GM12878 (cell line): ENCODE data around the gene ANK2. TPM values are rescaled to one million over a fixed set of nuclear protein-coding genes. Genes with fewer than 3 reads are reported as not detected.

Source experiments
- ATAC-seq: fragments of 200-7000 bp; cut with Tn5 transposase; 3 replicates; pipeline ENCODE4 v1.9.1; 2020; ENCODE audit warnings: mild to moderate bottlenecking, moderate library complexity
- BruUV-seq: library from RNA; stranded (reverse); fragments of 400-500 nt; replicated peaks from 2 replicates; lab custom pipeline; 2021; lab: Mats Ljungman, UMichigan
- CTCF ChIA-PET: fragments of 300-600 bp; sonication (Branson Sonifier 250); formaldehyde crosslinking; extraction: SDS; loops from one replicate; lab custom pipeline; 2021; ENCODE audit warnings: inconsistent platforms; lab: Yijun Ruan, JAX
- POLR2A ChIA-PET: fragments of 350-600 bp; formaldehyde crosslinking; extraction: SDS; loops from one replicate; lab custom pipeline; 2021; ENCODE audit warnings: inconsistent platforms; lab: Charles Lee
- RAD21 ChIA-PET: fragments of 300-600 bp; sonication (Branson Sonifier 250); formaldehyde crosslinking; loops from one replicate; lab custom pipeline; 2023; ENCODE audit warnings: antibody characterized with exemption; ENCODE audit not compliant: unreplicated experiment; lab: Charles Lee
- SMC1A ChIA-PET: fragments of 300-600 bp; sonication (Branson Sonifier 250); formaldehyde crosslinking; loops from one replicate; lab custom pipeline; 2023; ENCODE audit not compliant: unreplicated experiment, uncharacterized antibody; lab: Charles Lee
- DNase-seq: peaks from one replicate; pipeline ENCODE4 v3.0.0-alpha.2; 2011; ENCODE audit warnings: low read depth, low spot score
- FAIRE-seq: peaks from 3 replicates; lab custom pipeline; 2011; peaks lifted over from hg19 to GRCh38; lab: Jason Lieb, UNC
- H2AFZ ChIP-seq: 2 replicates; pipeline ENCODE4 v1.6.0; 2011; ENCODE audit warnings: low read depth, low read length, control low read depth; ENCODE audit not compliant: control insufficient read depth
- H3K27ac ChIP-seq: 2 replicates; pipeline ENCODE4 v1.5.1; 2011; ENCODE audit warnings: control low read depth; ENCODE audit not compliant: control insufficient read depth, insufficient read depth
- H3K27me3 ChIP-seq, 2 experiments: replicated peaks in 1 of 2; 2 replicates each; pipeline versions ENCODE4 v1.6.0 to v1.6.1; 2011; ENCODE audit warnings: low read length in 1 of 2; ENCODE audit not compliant: control insufficient read depth in 2 of 2, insufficient read depth in 2 of 2
- H3K36me3 ChIP-seq, 2 experiments: 2 replicates each; pipeline ENCODE4 v1.5.1; 2011; ENCODE audit warnings: low read length in 1 of 2; ENCODE audit not compliant: control insufficient read depth in 2 of 2, insufficient read depth in 2 of 2
- H3K4me1 ChIP-seq: 2 replicates; pipeline ENCODE4 v1.6.1; 2011; ENCODE audit warnings: mild to moderate bottlenecking, low read length, moderate library complexity, mixed read lengths; ENCODE audit not compliant: control insufficient read depth, insufficient read depth
- H3K4me2 ChIP-seq: 2 replicates; pipeline ENCODE4 v1.6.0; 2011; ENCODE audit warnings: control low read depth; ENCODE audit not compliant: control insufficient read depth, insufficient read depth
- H3K4me3 ChIP-seq: fragments of 200-600 bp; sonication (generic); 2 replicates; pipeline ENCODE4 v1.5.1; 2016
- H3K79me2 ChIP-seq: 2 replicates; pipeline ENCODE4 v1.6.0; 2011; ENCODE audit warnings: low read length; ENCODE audit not compliant: control insufficient read depth, insufficient read depth
- H3K9ac ChIP-seq: 2 replicates; pipeline ENCODE4 v1.8.0; 2011; ENCODE audit warnings: low read length, control low read depth, mixed read lengths; ENCODE audit not compliant: control insufficient read depth, insufficient read depth
- H3K9me3 ChIP-seq: replicated peaks from 3 replicates; pipeline ENCODE4 v1.5.1; 2011; ENCODE audit warnings: mild to moderate bottlenecking, low read length; ENCODE audit not compliant: control insufficient read depth, insufficient read depth
- H4K20me1 ChIP-seq: 2 replicates; pipeline ENCODE4 v1.6.0; 2011; ENCODE audit not compliant: control insufficient read depth, insufficient read depth
- CTCF ChIP-seq, 3 experiments: IDR thresholded peaks in 2 of 3; conservative IDR thresholded peaks in 1 of 3; 2 replicates each; pipeline ENCODE4 v1.5.1; 2011; ENCODE audit warnings: low read depth in 3 of 3, low read length in 3 of 3, mild to moderate bottlenecking in 3 of 3, control low read depth in 2 of 3, moderate library complexity in 2 of 3, inconsistent platforms in 1 of 3, mixed read lengths in 1 of 3; ENCODE audit not compliant: control insufficient read depth in 2 of 3, insufficient read depth in 1 of 3; ENCODE audit errors: extremely low read depth in 1 of 3
- NFIC ChIP-seq: IDR thresholded peaks from 2 replicates; pipeline ENCODE4 v1.6.1; 2012; ENCODE audit warnings: low read depth, mild to moderate bottlenecking, inconsistent platforms, low read length, moderate library complexity
- RAD21 ChIP-seq: IDR thresholded peaks from 2 replicates; pipeline ENCODE4 v1.6.1; 2011; ENCODE audit warnings: mild to moderate bottlenecking, low read depth, low read length, moderate library complexity; ENCODE audit not compliant: insufficient read depth
- SMC3 ChIP-seq: IDR thresholded peaks from 2 replicates; pipeline ENCODE4 v1.6.1; 2011; ENCODE audit warnings: low read length, improper control_type of control experiment, borderline replicate concordance
- in situ Hi-C: fragments of 300-500 bp; cut with MboI; formaldehyde crosslinking; loops from 9 replicates; pipeline ENCODE4 v1.14.3; 2018; ENCODE audit warnings: mixed read lengths
- intact Hi-C: fragments of 100-400 bp; cut with micrococcal nuclease; formaldehyde crosslinking; loops from one replicate; pipeline ENCODE4 v1.14.2; 2022; ENCODE audit not compliant: unreplicated experiment
- polyA plus RNA-seq, 11 experiments: library from polyadenylated mRNA; depleted of rRNA in 4 of 11; unstranded in 6 of 11; stranded (reverse) in 5 of 11; fragments of >200 nt; fragmentation: Nextera tagmentation in 4 of 11; fragmentation: Illumina TruSeq in 1 of 11; extraction: Ambion mirVana in 4 of 11; extraction: Trizol in 1 of 11; gene quantifications; 1 replicate in 1 of 11; 2 replicates in 10 of 11; pipeline versions ENCODE4 v1.2.1 to v1.2.3, GENCODE V29; 2011 to 2016; ENCODE audit warnings: inconsistent platforms in 2 of 11, missing spikeins in 2 of 11, low read depth in 1 of 11
- total RNA-seq, 4 experiments: library from RNA; depleted of rRNA in 3 of 4; stranded (reverse); fragments of >200 nt in 3 of 4; fragmentation: Illumina TruSeq in 1 of 4; extraction: Trizol in 1 of 4; gene quantifications; 2 replicates each; pipeline versions ENCODE4 v1.2.1 to v1.2.3, GENCODE V29; 2013 to 2021

ANK2 gene
- total and polyA plus RNA-seq, 10 of the 15 experiments (the other 5 are each of a cell fraction or from before 2014, with no cell fraction given), result 1.6 to 13.0 (median 4.1) TPM

DNA sequence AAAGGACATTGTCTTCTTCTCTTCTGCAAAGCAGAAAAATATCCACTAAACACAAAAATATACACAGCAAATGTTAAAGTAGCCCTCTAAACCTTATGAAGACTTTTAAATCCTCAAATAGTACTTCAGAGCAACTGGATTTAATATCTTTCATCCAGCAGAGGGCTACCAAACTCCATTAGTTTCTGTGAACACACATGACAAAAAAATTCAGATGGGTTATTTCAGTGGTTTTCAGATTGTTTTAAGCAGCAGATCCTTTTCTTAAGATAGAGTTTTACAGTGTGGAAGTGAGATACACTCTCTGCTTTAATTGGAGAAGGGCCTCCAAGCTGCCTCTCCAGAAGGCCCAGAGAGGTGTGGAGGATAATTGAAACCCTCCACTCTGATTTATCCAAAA is 56.7 kb downstream of the ANK2 start:
- CTCF ChIA-PET, result interaction anchor here (0.7 to 1.5 kb wide), 7 partner anchors 8 to 168 kb away, joined by 3 to 5 read pairs (median 3); no protein-coding TSS in a partner anchor
- RAD21 ChIA-PET, result interaction anchor here (0.7 to 1.3 kb wide), 4 partner anchors 9 to 287 kb away, joined by 3 to 4 read pairs (median 3); no protein-coding TSS in a partner anchor
- ATAC-seq (peak; percentile 41; the same call in 1 of the 3 replicates), DNase-seq (no peak), FAIRE-seq (no peak)
- no TSS peak for BruUV-seq
- Histone ChIP-seq H3K4me2 (no peak overlapping the region), H4K20me1 (no peaks in the 10 kb centered on the region), H3K9ac (no peak overlapping the region), H3K4me1 (no peaks in the 10 kb centered on the region), H3K4me3 (no peak overlapping the region), H3K27ac (no peak overlapping the region), H3K9me3 (no peaks in the 10 kb centered on the region), H3K36me3 (no peaks in the 10 kb centered on the region), H2AFZ (no peak overlapping the region), H3K79me2 (no peaks in the 10 kb centered on the region), H3K27me3 (no peaks in the 10 kb centered on the region)
- in situ Hi-C loops (no loop called here), intact Hi-C loops (loop anchor here (10.0 kb wide), 1 partner anchor 139 kb away; no protein-coding TSS in a partner anchor)
- POLR2A ChIA-PET, result no interaction called here
- TF ChIP-seq NFIC (no peak), CTCF (IDR thresholded peaks at IDR 0.05 in 2 of 3, conservative IDR thresholded peaks at IDR 0.05 in 1 of 3; ENCODE audit: control insufficient read depth in 2 of 3, extremely low read depth in 1 of 3, insufficient read depth in 1 of 3, low read depth in 3 of 3, low read length in 3 of 3) (peak in 1 of 3 experiments; percentile 38; a peak in 1 of 6 replicates), RAD21 (peak; percentile 38; the same call in 1 of the 2 replicates), SMC3 (peak; percentile 26; the same call in 1 of the 2 replicates)
- SMC1A ChIA-PET, result interaction anchor here (1.1 to 1.6 kb wide), 5 partner anchors 13 to 143 kb away, joined by 3 to 7 read pairs (median 4); no protein-coding TSS in a partner anchor
